ENCODE measurements around the gene PACRGL. TPM values are rescaled to one million over a fixed set of nuclear protein-coding genes. Genes with fewer than 3 reads are reported as not detected.
A peak's percentile ranks its signal among the peaks of the same experiment; 100 is the strongest.

The PACRGL gene
- polyA plus RNA-seq, 1 of the 3 experiments (the other 2 are of a cell fraction), result 11.8 TPM

DNA sequence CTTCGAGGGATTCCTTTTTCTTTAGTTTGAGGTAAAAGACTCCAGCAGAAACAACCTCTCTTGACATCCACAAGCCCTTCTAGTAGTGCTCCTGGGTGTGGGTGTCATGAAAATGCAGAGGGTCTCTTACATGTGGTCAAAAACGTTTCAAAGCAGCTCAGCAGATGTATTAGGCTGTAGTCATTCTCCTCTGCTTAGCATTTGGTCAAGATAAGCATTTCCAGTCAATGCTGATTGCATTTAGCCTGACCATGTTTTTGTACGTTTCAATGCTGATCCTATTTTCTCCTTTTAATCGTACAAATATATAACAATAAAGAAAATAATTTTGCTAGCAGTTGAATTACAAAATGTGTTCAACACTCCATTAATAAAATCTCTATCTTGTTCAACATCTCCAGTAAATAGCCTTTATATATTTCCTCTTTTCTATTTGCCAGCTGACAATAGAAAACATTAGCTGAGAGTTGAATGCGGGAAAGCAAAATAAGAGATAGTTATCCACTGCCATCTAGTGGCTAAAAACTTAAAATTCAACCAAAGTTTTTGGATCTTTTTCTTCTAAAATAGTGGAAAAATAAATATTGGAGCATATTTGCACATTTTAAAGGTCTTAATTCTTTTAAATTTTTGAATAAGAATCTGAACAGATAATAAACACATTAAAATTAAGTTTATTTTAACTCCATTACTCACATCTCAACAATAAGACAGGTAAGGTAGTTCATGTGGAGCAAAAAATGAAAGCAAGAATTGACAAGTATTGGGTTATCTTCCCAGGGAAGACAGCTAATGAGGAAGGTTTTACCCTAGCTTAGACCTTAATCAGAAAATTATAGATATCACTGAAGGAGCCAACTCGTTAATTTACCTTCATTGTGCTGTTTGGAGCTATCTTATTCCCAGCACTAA lies 15.2 kb upstream of the PACRGL start:
- Histone ChIP-seq H3K4me1 (ENCODE audit: control insufficient read depth in 1 of 2, insufficient read depth in 2 of 2, low read depth in 1 of 2, low read length in 1 of 2) (peaks cover 0 to 3% of the 10 kb centered on the region in 2 experiments; a peak in 2 of 4 replicates), H2AFZ (ENCODE audit: low read depth) (no peak overlapping the region), H3K9ac (no peak overlapping the region), H3K9me2 (no peaks in the 10 kb centered on the region), H3F3A (replicated peaks; ENCODE audit: insufficient read depth) (no peaks in the 10 kb centered on the region), H4K20me1 (ENCODE audit: insufficient read depth) (no peaks in the 10 kb centered on the region), H3K79me2 (ENCODE audit: insufficient read depth) (no peaks in the 10 kb centered on the region), H3K36me3 (replicated peaks in 1 of 2; ENCODE audit: control insufficient read depth in 1 of 2, insufficient read depth in 2 of 2, low read length in 1 of 2) (no peaks in the 10 kb centered on the region), H3K4me2 (no peak overlapping the region), H3K9me3 (no peaks in the 10 kb centered on the region), H3K27ac (ENCODE audit: low read depth in 2 of 2, low read length in 1 of 2) (no peak overlapping the region), H3K4me3 (ENCODE audit: low read depth in 2 of 2, low read length in 1 of 2) (no peak overlapping the region), H3K27me3 (ENCODE audit: insufficient read depth) (no peaks in the 10 kb centered on the region)
- 20% methylated on average over 6 of the region's 6 CpGs for WGBS (ENCODE audit: low lambda C conversion rate)
- POLR2A ChIA-PET, result interaction anchor here (0.9 kb wide), 1 partner anchor 13 kb away, joined by 4 read pairs; no protein-coding TSS in a partner anchor
- CTCF ChIA-PET, result interaction anchor here (0.5 to 4.2 kb wide), 62 partner anchors 9 to 1712 kb away, joined by 3 to 55 read pairs (median 4); partner anchors contain the start of genes PACRGL and SLIT2
- DNase-seq, result peak; percentile 36
- no peak for TF ChIP-seq CHD2 (IDR thresholded peaks at IDR 0.05; ENCODE audit: low read length, partially characterized antibody)
- no peak for TF ChIP-seq TEAD4 (IDR thresholded peaks at IDR 0.05; ENCODE audit: borderline replicate concordance, insufficient read depth)
- TF ChIP-seq EP300 (IDR thresholded peaks at IDR 0.05; ENCODE audit: borderline replicate concordance in 1 of 2, low read depth in 1 of 2, low read length in 1 of 2), result no peak
- TF ChIP-seq YY1 (IDR thresholded peaks at IDR 0.05; ENCODE audit: low read depth), result no peak
- TF ChIP-seq RXRA (IDR thresholded peaks at IDR 0.05; ENCODE audit: borderline replicate concordance, low read depth), result no peak
- TF ChIP-seq, protein P1, sequence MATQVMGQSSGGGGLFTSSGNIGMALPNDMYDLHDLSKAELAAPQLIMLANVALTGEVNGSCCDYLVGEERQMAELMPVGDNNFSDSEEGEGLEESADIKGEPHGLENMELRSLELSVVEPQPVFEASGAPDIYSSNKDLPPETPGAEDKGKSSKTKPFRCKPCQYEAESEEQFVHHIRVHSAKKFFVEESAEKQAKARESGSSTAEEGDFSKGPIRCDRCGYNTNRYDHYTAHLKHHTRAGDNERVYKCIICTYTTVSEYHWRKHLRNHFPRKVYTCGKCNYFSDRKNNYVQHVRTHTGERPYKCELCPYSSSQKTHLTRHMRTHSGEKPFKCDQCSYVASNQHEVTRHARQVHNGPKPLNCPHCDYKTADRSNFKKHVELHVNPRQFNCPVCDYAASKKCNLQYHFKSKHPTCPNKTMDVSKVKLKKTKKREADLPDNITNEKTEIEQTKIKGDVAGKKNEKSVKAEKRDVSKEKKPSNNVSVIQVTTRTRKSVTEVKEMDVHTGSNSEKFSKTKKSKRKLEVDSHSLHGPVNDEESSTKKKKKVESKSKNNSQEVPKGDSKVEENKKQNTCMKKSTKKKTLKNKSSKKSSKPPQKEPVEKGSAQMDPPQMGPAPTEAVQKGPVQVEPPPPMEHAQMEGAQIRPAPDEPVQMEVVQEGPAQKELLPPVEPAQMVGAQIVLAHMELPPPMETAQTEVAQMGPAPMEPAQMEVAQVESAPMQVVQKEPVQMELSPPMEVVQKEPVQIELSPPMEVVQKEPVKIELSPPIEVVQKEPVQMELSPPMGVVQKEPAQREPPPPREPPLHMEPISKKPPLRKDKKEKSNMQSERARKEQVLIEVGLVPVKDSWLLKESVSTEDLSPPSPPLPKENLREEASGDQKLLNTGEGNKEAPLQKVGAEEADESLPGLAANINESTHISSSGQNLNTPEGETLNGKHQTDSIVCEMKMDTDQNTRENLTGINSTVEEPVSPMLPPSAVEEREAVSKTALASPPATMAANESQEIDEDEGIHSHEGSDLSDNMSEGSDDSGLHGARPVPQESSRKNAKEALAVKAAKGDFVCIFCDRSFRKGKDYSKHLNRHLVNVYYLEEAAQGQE (IDR thresholded peaks at IDR 0.05; ENCODE audit: low read depth, low read length), result no peak
- TF ChIP-seq, protein P2, sequence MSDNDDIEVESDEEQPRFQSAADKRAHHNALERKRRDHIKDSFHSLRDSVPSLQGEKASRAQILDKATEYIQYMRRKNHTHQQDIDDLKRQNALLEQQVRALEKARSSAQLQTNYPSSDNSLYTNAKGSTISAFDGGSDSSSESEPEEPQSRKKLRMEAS (IDR thresholded peaks at IDR 0.05; ENCODE audit: low read depth), result no peak
- TF ChIP-seq, protein P3, sequence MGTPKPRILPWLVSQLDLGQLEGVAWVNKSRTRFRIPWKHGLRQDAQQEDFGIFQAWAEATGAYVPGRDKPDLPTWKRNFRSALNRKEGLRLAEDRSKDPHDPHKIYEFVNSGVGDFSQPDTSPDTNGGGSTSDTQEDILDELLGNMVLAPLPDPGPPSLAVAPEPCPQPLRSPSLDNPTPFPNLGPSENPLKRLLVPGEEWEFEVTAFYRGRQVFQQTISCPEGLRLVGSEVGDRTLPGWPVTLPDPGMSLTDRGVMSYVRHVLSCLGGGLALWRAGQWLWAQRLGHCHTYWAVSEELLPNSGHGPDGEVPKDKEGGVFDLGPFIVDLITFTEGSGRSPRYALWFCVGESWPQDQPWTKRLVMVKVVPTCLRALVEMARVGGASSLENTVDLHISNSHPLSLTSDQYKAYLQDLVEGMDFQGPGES (IDR thresholded peaks at IDR 0.05; ENCODE audit: low read depth, low read length), result no peak
- TF ChIP-seq NRF1 (IDR thresholded peaks at IDR 0.05; ENCODE audit: low read depth, low read length), result no peak
- TF ChIP-seq ELF1 (IDR thresholded peaks at IDR 0.05), result no peak
- TF ChIP-seq MXI1 (IDR thresholded peaks at IDR 0.05; ENCODE audit: low read depth, low read length), result 0 out of 2 replicates have a peak, but pooled peaks have one; percentile 15
- no peak for TF ChIP-seq TAF1 (IDR thresholded peaks at IDR 0.05; ENCODE audit: borderline replicate concordance, low read depth, low read length)
- TF ChIP-seq SMC3 (IDR thresholded peaks at IDR 0.05; ENCODE audit: low read depth, low read length), result peak; percentile 57
- TF ChIP-seq GATA2 (CRISPR knock-in tag; IDR thresholded peaks at IDR 0.05), result peak; percentile 48; the same call in 1 of the 2 replicates
- no peak for TF ChIP-seq FOXJ3 (CRISPR knock-in tag; IDR thresholded peaks at IDR 0.05)
- TF ChIP-seq GABPA (IDR thresholded peaks at IDR 0.05; ENCODE audit: low read depth), result no peak
- TF ChIP-seq, protein P4, sequence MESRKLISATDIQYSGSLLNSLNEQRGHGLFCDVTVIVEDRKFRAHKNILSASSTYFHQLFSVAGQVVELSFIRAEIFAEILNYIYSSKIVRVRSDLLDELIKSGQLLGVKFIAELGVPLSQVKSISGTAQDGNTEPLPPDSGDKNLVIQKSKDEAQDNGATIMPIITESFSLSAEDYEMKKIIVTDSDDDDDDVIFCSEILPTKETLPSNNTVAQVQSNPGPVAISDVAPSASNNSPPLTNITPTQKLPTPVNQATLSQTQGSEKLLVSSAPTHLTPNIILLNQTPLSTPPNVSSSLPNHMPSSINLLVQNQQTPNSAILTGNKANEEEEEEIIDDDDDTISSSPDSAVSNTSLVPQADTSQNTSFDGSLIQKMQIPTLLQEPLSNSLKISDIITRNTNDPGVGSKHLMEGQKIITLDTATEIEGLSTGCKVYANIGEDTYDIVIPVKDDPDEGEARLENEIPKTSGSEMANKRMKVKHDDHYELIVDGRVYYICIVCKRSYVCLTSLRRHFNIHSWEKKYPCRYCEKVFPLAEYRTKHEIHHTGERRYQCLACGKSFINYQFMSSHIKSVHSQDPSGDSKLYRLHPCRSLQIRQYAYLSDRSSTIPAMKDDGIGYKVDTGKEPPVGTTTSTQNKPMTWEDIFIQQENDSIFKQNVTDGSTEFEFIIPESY (IDR thresholded peaks at IDR 0.05; ENCODE audit: borderline replicate concordance, low read depth), result no peak
- TF ChIP-seq, protein P5, sequence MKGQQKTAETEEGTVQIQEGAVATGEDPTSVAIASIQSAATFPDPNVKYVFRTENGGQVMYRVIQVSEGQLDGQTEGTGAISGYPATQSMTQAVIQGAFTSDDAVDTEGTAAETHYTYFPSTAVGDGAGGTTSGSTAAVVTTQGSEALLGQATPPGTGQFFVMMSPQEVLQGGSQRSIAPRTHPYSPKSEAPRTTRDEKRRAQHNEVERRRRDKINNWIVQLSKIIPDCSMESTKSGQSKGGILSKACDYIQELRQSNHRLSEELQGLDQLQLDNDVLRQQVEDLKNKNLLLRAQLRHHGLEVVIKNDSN (IDR thresholded peaks at IDR 0.05; ENCODE audit: borderline replicate concordance, low read depth), result no peak
- TF ChIP-seq RFX5 (IDR thresholded peaks at IDR 0.05; ENCODE audit: low read length), result no peak
- TF ChIP-seq RCOR1 (IDR thresholded peaks at IDR 0.05; ENCODE audit: low read length), result no peak; the same call in 1 of the 2 replicates
- no peak for TF ChIP-seq NFIC (IDR thresholded peaks at IDR 0.05; ENCODE audit: borderline replicate concordance)
- no peak for TF ChIP-seq MEF2A (IDR thresholded peaks at IDR 0.05; ENCODE audit: borderline replicate concordance, low read depth)
- no peak for TF ChIP-seq FOSL2 (IDR thresholded peaks at IDR 0.05; ENCODE audit: borderline replicate concordance, low read depth)
- TF ChIP-seq POLR2AphosphoS5 (IDR thresholded peaks at IDR 0.05; ENCODE audit: low read depth, low read length), result no peak
